Measurements from ENCODE around the gene DEPDC1B.

DNA sequence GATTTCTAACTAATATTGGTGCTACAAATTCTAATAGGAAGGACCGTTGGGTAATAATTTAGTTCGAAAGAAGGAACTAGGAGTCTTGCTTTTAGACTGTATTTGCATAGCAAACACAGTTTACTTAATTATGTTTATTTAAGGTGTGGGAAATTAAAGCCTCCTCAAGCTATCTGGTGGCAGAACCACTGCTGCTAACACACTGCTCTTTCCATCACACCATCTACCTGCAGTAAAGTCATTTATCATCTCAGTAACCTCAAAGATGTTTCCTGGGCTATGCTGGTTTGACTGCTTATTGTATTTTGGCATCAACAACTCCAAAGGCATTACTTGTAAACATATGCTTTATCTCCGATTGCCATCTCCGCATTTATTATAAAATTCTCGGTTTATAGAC, 114.3 kb downstream of the DEPDC1B start:
- TF ChIP-seq EZH2 (IDR thresholded peaks at IDR 0.05; ENCODE audit: insufficient read depth, poor library complexity, severe bottlenecking) (no peak), EZH2phosphoT487 (IDR thresholded peaks at IDR 0.05; ENCODE audit: insufficient read depth, low read depth) (no peak)
